Spleen (tissue), 3 donors: ENCODE measurements around the gene PLEKHA4.

ENCODE experiments used
- POLR2A ChIP-seq, 3 donors: fragments of 450-650 bp; IDR thresholded peaks; one replicate each; pipeline ENCODE4 v1.5.1; 2017; ENCODE audit warnings: antibody characterized with exemption in 3 of 3, mild to moderate bottlenecking in 1 of 3
- POLR2AphosphoS5 ChIP-seq, 3 donors: sonication (generic); formaldehyde crosslinking; IDR thresholded peaks; one replicate each; pipeline ENCODE4 v1.5.1; 2017; ENCODE audit warnings: antibody characterized with exemption in 3 of 3

DNA sequence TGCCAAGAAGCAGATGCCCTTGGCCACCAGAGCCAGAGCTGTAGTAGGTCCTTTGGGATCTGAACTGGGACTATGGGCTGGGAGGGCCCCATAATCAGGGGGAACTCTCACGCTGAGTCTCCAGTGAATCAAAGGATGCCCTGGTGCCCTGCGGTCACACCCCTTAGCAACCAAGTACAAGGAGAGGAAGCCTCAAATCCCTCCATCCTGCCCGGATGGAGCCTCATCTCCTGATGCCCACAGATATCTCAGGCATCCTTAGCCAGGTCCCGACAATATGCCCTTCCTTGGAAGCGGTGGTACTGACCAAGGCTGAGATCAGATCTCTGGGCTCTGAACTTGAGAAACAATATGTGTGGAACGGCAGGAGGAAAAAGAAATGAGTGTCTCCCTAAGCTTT lies 1.7 kb downstream of the PLEKHA4 start:
- no peak for TF ChIP-seq POLR2A (IDR thresholded peaks at IDR 0.05)
- no peak for TF ChIP-seq POLR2AphosphoS5 (IDR thresholded peaks at IDR 0.05)
